ENCODE data around the gene PKP4.

GRCh38 chr2:158730621-158731140 lies 273.9 kb downstream of the PKP4 start:
- TF ChIP-seq CTCF (IDR thresholded peaks at IDR 0.05) = no peak
- TF ChIP-seq POLR2A (IDR thresholded peaks at IDR 0.05) = no peak
